ENCODE data around the gene GRHPR. TPM values are rescaled to one million over a fixed set of nuclear protein-coding genes. Genes with fewer than 3 reads are reported as not detected.

The GRHPR gene
- total and polyA plus RNA-seq, 10 of the 15 experiments (the other 5 are each of a cell fraction or from before 2014, with no cell fraction given) = 52.4 to 194 (median 126) TPM

- TF ChIP-seq, protein P1, sequence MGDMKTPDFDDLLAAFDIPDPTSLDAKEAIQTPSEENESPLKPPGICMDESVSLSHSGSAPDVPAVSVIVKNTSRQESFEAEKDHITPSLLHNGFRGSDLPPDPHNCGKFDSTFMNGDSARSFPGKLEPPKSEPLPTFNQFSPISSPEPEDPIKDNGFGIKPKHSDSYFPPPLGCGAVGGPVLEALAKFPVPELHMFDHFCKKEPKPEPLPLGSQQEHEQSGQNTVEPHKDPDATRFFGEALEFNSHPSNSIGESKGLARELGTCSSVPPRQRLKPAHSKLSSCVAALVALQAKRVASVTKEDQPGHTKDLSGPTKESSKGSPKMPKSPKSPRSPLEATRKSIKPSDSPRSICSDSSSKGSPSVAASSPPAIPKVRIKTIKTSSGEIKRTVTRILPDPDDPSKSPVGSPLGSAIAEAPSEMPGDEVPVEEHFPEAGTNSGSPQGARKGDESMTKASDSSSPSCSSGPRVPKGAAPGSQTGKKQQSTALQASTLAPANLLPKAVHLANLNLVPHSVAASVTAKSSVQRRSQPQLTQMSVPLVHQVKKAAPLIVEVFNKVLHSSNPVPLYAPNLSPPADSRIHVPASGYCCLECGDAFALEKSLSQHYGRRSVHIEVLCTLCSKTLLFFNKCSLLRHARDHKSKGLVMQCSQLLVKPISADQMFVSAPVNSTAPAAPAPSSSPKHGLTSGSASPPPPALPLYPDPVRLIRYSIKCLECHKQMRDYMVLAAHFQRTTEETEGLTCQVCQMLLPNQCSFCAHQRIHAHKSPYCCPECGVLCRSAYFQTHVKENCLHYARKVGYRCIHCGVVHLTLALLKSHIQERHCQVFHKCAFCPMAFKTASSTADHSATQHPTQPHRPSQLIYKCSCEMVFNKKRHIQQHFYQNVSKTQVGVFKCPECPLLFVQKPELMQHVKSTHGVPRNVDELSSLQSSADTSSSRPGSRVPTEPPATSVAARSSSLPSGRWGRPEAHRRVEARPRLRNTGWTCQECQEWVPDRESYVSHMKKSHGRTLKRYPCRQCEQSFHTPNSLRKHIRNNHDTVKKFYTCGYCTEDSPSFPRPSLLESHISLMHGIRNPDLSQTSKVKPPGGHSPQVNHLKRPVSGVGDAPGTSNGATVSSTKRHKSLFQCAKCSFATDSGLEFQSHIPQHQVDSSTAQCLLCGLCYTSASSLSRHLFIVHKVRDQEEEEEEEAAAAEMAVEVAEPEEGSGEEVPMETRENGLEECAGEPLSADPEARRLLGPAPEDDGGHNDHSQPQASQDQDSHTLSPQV (IDR thresholded peaks at IDR 0.05) = peak; percentile 87
- no peak for TF ChIP-seq CHD4 (IDR thresholded peaks at IDR 0.05)
- TF ChIP-seq MTA2 (IDR thresholded peaks at IDR 0.05; ENCODE audit: low read depth) = peak; percentile 99
- no peak for TF ChIP-seq GABPA (IDR thresholded peaks at IDR 0.05; ENCODE audit: low read depth)
- no peak for TF ChIP-seq E2F4 (IDR thresholded peaks at IDR 0.05; ENCODE audit: low read depth, low read length)
- no peak for TF ChIP-seq KAT2A (conservative IDR thresholded peaks at IDR 0.05; ENCODE audit: control insufficient read depth, low read depth, low read length)
- peak; percentile 90 for TF ChIP-seq BMI1 (IDR thresholded peaks at IDR 0.05; ENCODE audit: borderline replicate concordance)
- TF ChIP-seq, protein P2, sequence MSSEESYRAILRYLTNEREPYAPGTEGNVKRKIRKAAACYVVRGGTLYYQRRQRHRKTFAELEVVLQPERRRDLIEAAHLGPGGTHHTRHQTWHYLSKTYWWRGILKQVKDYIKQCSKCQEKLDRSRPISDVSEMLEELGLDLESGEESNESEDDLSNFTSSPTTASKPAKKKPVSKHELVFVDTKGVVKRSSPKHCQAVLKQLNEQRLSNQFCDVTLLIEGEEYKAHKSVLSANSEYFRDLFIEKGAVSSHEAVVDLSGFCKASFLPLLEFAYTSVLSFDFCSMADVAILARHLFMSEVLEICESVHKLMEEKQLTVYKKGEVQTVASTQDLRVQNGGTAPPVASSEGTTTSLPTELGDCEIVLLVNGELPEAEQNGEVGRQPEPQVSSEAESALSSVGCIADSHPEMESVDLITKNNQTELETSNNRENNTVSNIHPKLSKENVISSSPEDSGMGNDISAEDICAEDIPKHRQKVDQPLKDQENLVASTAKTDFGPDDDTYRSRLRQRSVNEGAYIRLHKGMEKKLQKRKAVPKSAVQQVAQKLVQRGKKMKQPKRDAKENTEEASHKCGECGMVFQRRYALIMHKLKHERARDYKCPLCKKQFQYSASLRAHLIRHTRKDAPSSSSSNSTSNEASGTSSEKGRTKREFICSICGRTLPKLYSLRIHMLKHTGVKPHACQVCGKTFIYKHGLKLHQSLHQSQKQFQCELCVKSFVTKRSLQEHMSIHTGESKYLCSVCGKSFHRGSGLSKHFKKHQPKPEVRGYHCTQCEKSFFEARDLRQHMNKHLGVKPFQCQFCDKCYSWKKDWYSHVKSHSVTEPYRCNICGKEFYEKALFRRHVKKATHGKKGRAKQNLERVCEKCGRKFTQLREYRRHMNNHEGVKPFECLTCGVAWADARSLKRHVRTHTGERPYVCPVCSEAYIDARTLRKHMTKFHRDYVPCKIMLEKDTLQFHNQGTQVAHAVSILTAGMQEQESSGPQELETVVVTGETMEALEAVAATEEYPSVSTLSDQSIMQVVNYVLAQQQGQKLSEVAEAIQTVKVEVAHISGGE (CRISPR knock-in tag; IDR thresholded peaks at IDR 0.05) = no peak
- TF ChIP-seq NFIC (IDR thresholded peaks at IDR 0.05; ENCODE audit: low read depth, low read length) = no peak
- peak; percentile 98 for TF ChIP-seq ZBED1 (IDR thresholded peaks at IDR 0.05; ENCODE audit: borderline replicate concordance)
- peak; percentile 27 to 56 for TF ChIP-seq EGR1 (IDR thresholded peaks at IDR 0.05; ENCODE audit: borderline replicate concordance in 1 of 2, low read depth in 2 of 2, low read length in 2 of 2)
- TF ChIP-seq STAT3 (IDR thresholded peaks at IDR 0.05; ENCODE audit: low read depth, low read length) = peak; percentile 92
- TF ChIP-seq MYB (IDR thresholded peaks at IDR 0.05; ENCODE audit: borderline replicate concordance, low read depth, low read length) = peak; percentile 55; the same call in 1 of the 2 replicates
- TF ChIP-seq CBX5 (IDR thresholded peaks at IDR 0.05; ENCODE audit: low read depth) = no peak
- no peak for TF ChIP-seq SUZ12 (IDR thresholded peaks at IDR 0.05; ENCODE audit: unreplicated experiment)
- no peak for TF ChIP-seq FOS (IDR thresholded peaks at IDR 0.05; ENCODE audit: borderline replicate concordance, extremely low read depth, insufficient read length)
- no peak for TF ChIP-seq NR2C2 (IDR thresholded peaks at IDR 0.05; ENCODE audit: borderline replicate concordance, control insufficient read depth, insufficient read length, low read depth)
- TF ChIP-seq DPF2 (IDR thresholded peaks at IDR 0.05) = peak; percentile 100
These were observed 13.4 kb upstream of the GRHPR start (continued) for GRCh38 chr9:37408933-37409710.

All from GM12878 (cell line).